ENCODE data around the gene SERPINE3.

GRCh38 chr13:51323824-51324511 is 15.5 kb upstream of the SERPINE3 start:
- TF ChIP-seq CTCF (IDR thresholded peaks at IDR 0.05; ENCODE audit: borderline replicate concordance, extremely low read depth, low read length, poor library complexity, severe bottlenecking) (no peak), EZH2 (IDR thresholded peaks at IDR 0.05; ENCODE audit: borderline replicate concordance, low read depth, low read length, severe bottlenecking) (no peak)
